Gastrocnemius medialis (tissue), 4 donors: ENCODE data around the gene NT5DC4. TPM values are rescaled to one million over a fixed set of nuclear protein-coding genes. Genes with fewer than 3 reads are reported as not detected.
"Not testable (repeated sequence)": the region's sequence is repeated elsewhere in the genome, so short reads cannot be mapped to it uniquely, and the experiment has no call there.

Experiments used
- ATAC-seq, 2 donors: fragments of 150-250 bp; one replicate each; pipeline ENCODE4 v1.9.1; 2016
- DNase-seq, 2 donors: peaks; one replicate each; pipeline ENCODE4 v3.0.0-alpha.2; 2019
- H3K27ac ChIP-seq, 4 donors: fragments of 200-600 bp; sonication (generic); 1 replicate in 1 of 4; 2 replicates in 3 of 4; pipeline ENCODE4 v1.5.1; 2016 to 2018; ENCODE audit warnings: mild to moderate bottlenecking in 2 of 4, moderate library complexity in 1 of 4
- H3K27me3 ChIP-seq, 3 donors: fragments of 200-600 bp; sonication (generic) in 2 of 3; 1 replicate in 1 of 3; 2 replicates in 2 of 3; pipeline versions ENCODE4 v1.5.1 to v1.6.0; 2016 to 2019; ENCODE audit warnings: mild to moderate bottlenecking in 1 of 3, moderate library complexity in 1 of 3
- H3K36me3 ChIP-seq, 2 donors: fragments of 200-600 bp; sonication (generic) in 1 of 2; one replicate each; pipeline ENCODE4 v1.5.1; 2017 to 2018
- H3K4me1 ChIP-seq, 2 donors: fragments of 200-600 bp; sonication (generic) in 1 of 2; one replicate each; pipeline ENCODE4 v1.5.1; 2016 to 2017; ENCODE audit warnings: mild to moderate bottlenecking in 2 of 2
- H3K4me3 ChIP-seq, 4 donors: fragments of 200-600 bp; sonication (generic) in 3 of 4; 1 replicate in 1 of 4; 2 replicates in 3 of 4; pipeline ENCODE4 v1.5.1; 2016 to 2019; ENCODE audit warnings: mild to moderate bottlenecking in 2 of 4
- H3K9me3 ChIP-seq, 3 donors: fragments of 200-600 bp; sonication (generic) in 2 of 3; 1 replicate in 1 of 3; 2 replicates in 2 of 3; pipeline ENCODE4 v1.5.1; 2016 to 2019
- CTCF ChIP-seq, 5 experiments: fragments of 450-650 bp in 3 of 5; fragments of 200-600 bp in 2 of 5; sonication (generic) in 2 of 5; IDR thresholded peaks in 4 of 5; conservative IDR thresholded peaks in 1 of 5; 1 replicate in 4 of 5; 2 replicates in 1 of 5; pipeline ENCODE4 v1.5.1; 2016 to 2019; ENCODE audit warnings: antibody characterized with exemption in 5 of 5, mild to moderate bottlenecking in 3 of 5, moderate library complexity in 3 of 5
- POLR2A ChIP-seq, 2 donors: fragments of 450-650 bp; IDR thresholded peaks; one replicate each; pipeline ENCODE4 v1.6.1; 2017; ENCODE audit warnings: antibody characterized with exemption in 2 of 2, mild to moderate bottlenecking in 2 of 2, moderate library complexity in 2 of 2
- in situ Hi-C, 4 donors: fragments of 200-750 bp; cut with MboI; loops; one replicate each; pipeline versions ENCODE4 v1.15.0 to v1.8.0; 2017; ENCODE audit warnings: low sequenced_read_pairs in 4 of 4
- intact Hi-C: fragments of 100-400 bp; cut with DNase I; formaldehyde crosslinking; loops from one replicate; pipeline ENCODE4 v1.15.1; 2023; ENCODE audit warnings: low total_unique reads
- total RNA-seq, 4 donors: library from RNA; depleted of rRNA; stranded (reverse); fragments of >200 nt; gene quantifications; one replicate each; pipeline versions ENCODE4 v1.1.0 to v1.2.3, GENCODE V29; 2016

The NT5DC4 gene
- total RNA-seq, 4 donors from 2014 or later, result not detected

GRCh38 chr2:112703684-112704083 lies 17.1 kb upstream of the NT5DC4 start:
- Histone ChIP-seq H3K9me3 (no peaks in the 10 kb centered on the region), H3K27me3 (no peaks in the 10 kb centered on the region), H3K36me3 (no peaks in the 10 kb centered on the region), H3K4me3 (no peak overlapping the region), H3K27ac (no peak overlapping the region), H3K4me1 (no peaks in the 10 kb centered on the region)
- intact Hi-C loops, result no loop called here
- in situ Hi-C loops, result no loop called here
- DNase-seq, result no peak
- TF ChIP-seq POLR2A (IDR thresholded peaks at IDR 0.05) (no peak), CTCF (IDR thresholded peaks at IDR 0.05 in 4 of 5, conservative IDR thresholded peaks at IDR 0.05 in 1 of 5) (no peak)
- ATAC-seq, result no peak

GRCh38 chr2:112705575-112705974 lies 15.2 kb upstream of the NT5DC4 start:
- H3K36me3 ChIP-seq, result no peaks in the 10 kb centered on the region
- intact Hi-C loops (no loop called here), in situ Hi-C loops (no loop called here)
- ATAC-seq (no peak), DNase-seq (no peak)
- H3K27me3 ChIP-seq, result no peaks in the 10 kb centered on the region
- no peaks in the 10 kb centered on the region for H3K4me1 ChIP-seq
- no peak for TF ChIP-seq POLR2A (IDR thresholded peaks at IDR 0.05)
- no peak for TF ChIP-seq CTCF (IDR thresholded peaks at IDR 0.05 in 4 of 5, conservative IDR thresholded peaks at IDR 0.05 in 1 of 5)
- H3K27ac ChIP-seq, result no peak overlapping the region
- no peaks in the 10 kb centered on the region for H3K9me3 ChIP-seq
- no peak overlapping the region for H3K4me3 ChIP-seq

- Histone ChIP-seq H3K27me3 (no peaks in the 10 kb centered on the region), H3K4me3 (no peak overlapping the region), H3K4me1 (no peaks in the 10 kb centered on the region), H3K9me3 (no peaks in the 10 kb centered on the region), H3K36me3 (no peaks in the 10 kb centered on the region), H3K27ac (no peak overlapping the region)
- no peak for ATAC-seq
- no peak for DNase-seq
- in situ Hi-C loops (no loop called here), intact Hi-C loops (no loop called here)
- TF ChIP-seq POLR2A (IDR thresholded peaks at IDR 0.05) (no peak), CTCF (IDR thresholded peaks at IDR 0.05 in 4 of 5, conservative IDR thresholded peaks at IDR 0.05 in 1 of 5) (no peak)
These were observed 14.6 kb upstream of the NT5DC4 start for GRCh38 chr2:112706170-112706664.

GRCh38 chr2:112706947-112707346 lies 13.9 kb upstream of the NT5DC4 start:
- ATAC-seq, H3K4me1 ChIP-seq, H3K27ac ChIP-seq, in situ Hi-C loops, intact Hi-C loops, H3K36me3 ChIP-seq, H3K9me3 ChIP-seq, H3K27me3 ChIP-seq, H3K4me3 ChIP-seq, DNase-seq: not testable (repeated sequence)

GRCh38 chr2:112708968-112709367 lies 11.9 kb upstream of the NT5DC4 start:
- H3K27ac ChIP-seq, result no peak overlapping the region
- intact Hi-C loops, result no loop called here
- H3K4me1 ChIP-seq, result no peaks in the 10 kb centered on the region
- ATAC-seq, result no peak
- no peaks in the 10 kb centered on the region for H3K36me3 ChIP-seq
- in situ Hi-C loops, result no loop called here
- H3K4me3 ChIP-seq, result no peak overlapping the region
- DNase-seq, result no peak
- no peaks in the 10 kb centered on the region for H3K9me3 ChIP-seq
- no peaks in the 10 kb centered on the region for H3K27me3 ChIP-seq
- TF ChIP-seq POLR2A (IDR thresholded peaks at IDR 0.05) (no peak), CTCF (IDR thresholded peaks at IDR 0.05 in 4 of 5, conservative IDR thresholded peaks at IDR 0.05 in 1 of 5) (no peak)
